Mucosa of descending colon (tissue), 3 donors: ENCODE measurements around the gene WDR93. TPM values are rescaled to one million over a fixed set of nuclear protein-coding genes. Genes with fewer than 3 reads are reported as not detected.
"Not testable (repeated sequence)": the region's sequence is repeated elsewhere in the genome, so short reads cannot be mapped to it uniquely, and the experiment has no call there.

ENCODE experiments used
- ATAC-seq: fragments of 200-7000 bp; cut with Tn5 transposase; one replicate; pipeline ENCODE4 v1.9.1; 2020; ENCODE audit warnings: mild to moderate bottlenecking, moderate library complexity
- DNase-seq, 3 donors: peaks; one replicate each; pipeline ENCODE4 v3.0.0-alpha.2; 2020
- H3K36me3 ChIP-seq: fragments of 200-600 bp; one replicate; pipeline ENCODE4 v1.8.0; 2021; ENCODE audit warnings: low read depth, mild to moderate bottlenecking
- H3K4me1 ChIP-seq: fragments of 200-600 bp; one replicate; pipeline ENCODE4 v1.8.0; 2021; ENCODE audit warnings: low read depth, mild to moderate bottlenecking
- H3K4me3 ChIP-seq: fragments of 200-600 bp; one replicate; pipeline ENCODE4 v1.8.0; 2021; ENCODE audit warnings: mild to moderate bottlenecking
- H3K9me3 ChIP-seq: fragments of 200-600 bp; one replicate; pipeline ENCODE4 v1.8.0; 2021; ENCODE audit warnings: mild to moderate bottlenecking
- intact Hi-C, 2 donors: fragments of 100-400 bp; cut with DNase I in 1 of 2; cut with micrococcal nuclease in 1 of 2; formaldehyde crosslinking; loops; one replicate each; pipeline versions ENCODE4 v1.11.0 to v1.11.1; 2022; cut with DNase I, micrococcal nuclease
- total RNA-seq, 3 donors: library from RNA; stranded (reverse); fragmentation: NEBNext Ultra II Directional in 2 of 3; extraction: Animal tissue kit (Norgen Biotek cat#: 25700) in 2 of 3; gene quantifications; one replicate each; pipeline versions ENCODE4 v1.2.1 to v1.2.4, GENCODE V29; 2021 to 2023
- TF ChIP-seq, protein P1 (sequence below): fragments of 200-600 bp; IDR thresholded peaks from one replicate; pipeline ENCODE4 v1.8.0; 2022; ENCODE audit warnings: antibody characterized with exemption, mild to moderate bottlenecking
- donor health status: DM: no; HTN: no; CAD: no; lungs with moderate emphysema.
- donor health status: DM: no; HTN: no; CAD: no.
- donor health status: DM: no; HTN: yes; CAD: no.

Gene WDR93
- total RNA-seq, 3 donors from 2014 or later = 0.14 TPM; not detected in 2

DNA sequence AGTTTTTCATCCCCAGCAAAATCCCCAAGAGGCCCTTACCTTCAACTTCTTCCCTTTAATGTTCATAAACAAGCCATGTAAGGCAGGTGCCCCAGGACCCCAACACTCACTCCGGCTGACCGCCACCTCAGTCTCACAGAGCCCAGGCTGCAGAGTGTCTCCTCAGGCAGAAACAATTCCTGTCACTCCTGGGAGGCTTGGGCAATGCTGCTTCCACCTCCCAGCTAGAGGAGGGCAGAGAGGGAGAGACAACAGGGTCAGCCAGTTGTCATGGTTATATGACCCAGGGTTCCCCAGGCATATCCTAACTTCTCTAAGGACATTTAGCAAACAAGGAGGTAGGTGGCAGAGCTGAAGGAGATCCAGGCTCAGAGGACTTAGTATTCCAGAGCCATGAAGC, 11.4 kb upstream of the WDR93 start, which contains the start of gene PLIN1:
TSS of gene PLIN1 (minus strand) at position 156 of the 400 bp plus-strand sequence. CDS start 1,878 bp downstream, outside the sequence.
- TF ChIP-seq, protein P1, sequence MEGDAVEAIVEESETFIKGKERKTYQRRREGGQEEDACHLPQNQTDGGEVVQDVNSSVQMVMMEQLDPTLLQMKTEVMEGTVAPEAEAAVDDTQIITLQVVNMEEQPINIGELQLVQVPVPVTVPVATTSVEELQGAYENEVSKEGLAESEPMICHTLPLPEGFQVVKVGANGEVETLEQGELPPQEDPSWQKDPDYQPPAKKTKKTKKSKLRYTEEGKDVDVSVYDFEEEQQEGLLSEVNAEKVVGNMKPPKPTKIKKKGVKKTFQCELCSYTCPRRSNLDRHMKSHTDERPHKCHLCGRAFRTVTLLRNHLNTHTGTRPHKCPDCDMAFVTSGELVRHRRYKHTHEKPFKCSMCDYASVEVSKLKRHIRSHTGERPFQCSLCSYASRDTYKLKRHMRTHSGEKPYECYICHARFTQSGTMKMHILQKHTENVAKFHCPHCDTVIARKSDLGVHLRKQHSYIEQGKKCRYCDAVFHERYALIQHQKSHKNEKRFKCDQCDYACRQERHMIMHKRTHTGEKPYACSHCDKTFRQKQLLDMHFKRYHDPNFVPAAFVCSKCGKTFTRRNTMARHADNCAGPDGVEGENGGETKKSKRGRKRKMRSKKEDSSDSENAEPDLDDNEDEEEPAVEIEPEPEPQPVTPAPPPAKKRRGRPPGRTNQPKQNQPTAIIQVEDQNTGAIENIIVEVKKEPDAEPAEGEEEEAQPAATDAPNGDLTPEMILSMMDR = no peak
- H3K9me3 ChIP-seq = no peaks in the 10 kb centered on the region
- DNase-seq = no peak
- intact Hi-C loops = no loop called here
- peaks cover 22% of the 10 kb centered on the region for H3K4me1 ChIP-seq
- H3K4me3 ChIP-seq = no peak within 1 kb of the TSS
- ATAC-seq = no peak
- no peaks in the 10 kb centered on the region for H3K36me3 ChIP-seq

- no peaks in the 10 kb centered on the region for H3K36me3 ChIP-seq
- intact Hi-C loops = no loop called here
- TF ChIP-seq, protein P1 = no peak
- no peak overlapping the region for H3K4me3 ChIP-seq
- H3K4me1 ChIP-seq = peaks cover 22% of the 10 kb centered on the region
- peak in 2 of 3 donors; percentile 59 to 85 for DNase-seq
- no peaks in the 10 kb centered on the region for H3K9me3 ChIP-seq
- peak; percentile 96 for ATAC-seq
Measured at GRCh38 chr15:89680282-89680873, 10.2 kb upstream of the WDR93 start.

DNA sequence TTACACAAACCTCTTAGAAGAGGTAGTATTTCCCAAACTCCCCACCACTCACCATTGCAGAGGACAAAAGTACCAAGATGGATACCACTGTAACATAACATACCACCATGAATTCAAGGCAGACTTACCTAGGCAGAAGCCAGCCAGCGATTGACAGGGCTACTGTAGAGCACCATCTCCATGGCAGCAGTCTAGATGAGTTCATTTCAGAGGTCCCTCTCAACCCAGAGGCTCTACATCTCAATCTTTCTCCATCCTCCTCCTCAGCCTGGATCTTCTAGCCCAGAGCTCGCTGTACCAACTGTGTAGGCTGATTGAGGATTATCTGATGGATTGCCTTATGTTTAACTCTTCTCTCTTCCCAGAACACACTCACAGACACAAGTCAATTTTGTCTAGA, 9.5 kb upstream of the WDR93 start:
- TF ChIP-seq, protein P1 = no peak
- no peaks in the 10 kb centered on the region for H3K9me3 ChIP-seq
- peaks cover 22% of the 10 kb centered on the region for H3K4me1 ChIP-seq
- DNase-seq (no peak), ATAC-seq (no peak)
- no peak overlapping the region for H3K4me3 ChIP-seq
- intact Hi-C loops = no loop called here
- H3K36me3 ChIP-seq = no peaks in the 10 kb centered on the region

DNA sequence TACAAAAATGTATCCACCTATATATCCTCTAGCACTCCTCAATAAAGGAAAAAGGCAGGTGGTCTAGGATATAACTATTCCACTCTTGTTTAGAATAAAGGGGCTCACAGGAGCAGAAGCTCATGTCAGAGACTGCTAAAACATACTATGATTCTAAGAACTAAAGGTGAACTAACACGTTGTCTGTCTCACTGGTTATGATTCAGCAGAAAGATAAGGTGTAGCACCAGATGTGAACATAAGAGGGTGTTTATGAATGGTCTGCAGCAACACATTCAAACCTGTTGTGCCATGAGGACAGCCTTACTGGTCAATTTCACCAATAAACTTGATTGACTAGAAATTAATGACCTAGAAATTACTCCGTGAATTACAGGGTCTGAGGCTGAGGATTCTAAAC, 4.6 kb upstream of the WDR93 start:
- TF ChIP-seq, protein P1 = no peak
- peaks cover 22% of the 10 kb centered on the region for H3K4me1 ChIP-seq

GRCh38 chr15:89686522-89686921, 4.1 kb upstream of the WDR93 start:
- intact Hi-C loops = no loop called here
- Histone ChIP-seq H3K9me3 (no peaks in the 10 kb centered on the region), H3K4me1 (peaks cover 17% of the 10 kb centered on the region), H3K4me3 (no peak overlapping the region), H3K36me3 (no peaks in the 10 kb centered on the region)
- DNase-seq (no peak), ATAC-seq (no peak)
- TF ChIP-seq, protein P1 = no peak

More for the DNA sequence above, 4.6 kb upstream of the WDR93 start:
- DNase-seq (no peak), ATAC-seq (no peak)
- intact Hi-C loops = no loop called here
- Histone ChIP-seq H3K9me3 (no peaks in the 10 kb centered on the region), H3K36me3 (no peaks in the 10 kb centered on the region), H3K4me3 (no peak overlapping the region)

- DNase-seq, intact Hi-C loops, H3K36me3 ChIP-seq, H3K9me3 ChIP-seq: not testable (repeated sequence)
- peaks cover 13% of the 10 kb centered on the region for H3K4me1 ChIP-seq
- ATAC-seq = peak; percentile 6
- H3K4me3 ChIP-seq = peak overlapping the region; percentile 50
Measured at GRCh38 chr15:89689930-89690275, 708 bp upstream of the WDR93 start.
